Nucleus accumbens (tissue), 56 donors: ENCODE measurements around the gene ZFP57.

Source experiments
- DNase-seq, 56 donors: peaks; one replicate each; lab custom pipeline; 2025; lab: John Stamatoyannopoulos, UW

ZFP57 gene

GRCh38 chr6:29680904-29681303, at the start of gene ZFP57:
ZFP57 (minus strand) TSS chr6:29681152; CDS start chr6:29677003, 4,149 bp downstream.
- no peak for DNase-seq

DNA sequence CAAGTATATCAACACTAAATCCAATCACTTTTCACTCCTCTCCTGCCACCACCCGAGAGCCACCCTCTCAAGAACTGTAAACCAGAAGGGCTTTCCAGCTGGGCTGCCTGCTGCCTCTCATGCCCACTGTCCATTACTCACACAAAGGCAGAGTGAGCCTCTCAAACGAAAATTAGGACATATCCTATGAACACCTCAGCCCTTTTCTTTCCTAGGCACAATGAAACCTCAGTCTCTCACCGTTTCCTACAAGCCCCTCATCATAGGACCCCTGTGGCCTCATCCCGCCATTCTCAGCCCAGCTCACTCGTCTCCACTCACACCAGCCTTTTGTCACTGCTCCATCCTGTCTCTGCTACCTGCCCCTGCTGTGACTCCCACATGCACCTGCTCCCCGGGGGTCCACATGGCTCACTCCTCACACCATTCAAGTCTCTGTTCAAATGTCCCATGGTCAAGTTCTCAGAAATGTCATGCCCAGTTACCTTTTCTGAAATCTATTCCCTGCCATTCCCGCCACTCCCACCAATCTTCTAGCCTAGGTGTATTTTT, 49.7 kb upstream of the ZFP57 start:
- no peak for DNase-seq

GRCh38 chr6:29729774-29730328, 48.9 kb upstream of the ZFP57 start:
- DNase-seq, result no peak

DNA sequence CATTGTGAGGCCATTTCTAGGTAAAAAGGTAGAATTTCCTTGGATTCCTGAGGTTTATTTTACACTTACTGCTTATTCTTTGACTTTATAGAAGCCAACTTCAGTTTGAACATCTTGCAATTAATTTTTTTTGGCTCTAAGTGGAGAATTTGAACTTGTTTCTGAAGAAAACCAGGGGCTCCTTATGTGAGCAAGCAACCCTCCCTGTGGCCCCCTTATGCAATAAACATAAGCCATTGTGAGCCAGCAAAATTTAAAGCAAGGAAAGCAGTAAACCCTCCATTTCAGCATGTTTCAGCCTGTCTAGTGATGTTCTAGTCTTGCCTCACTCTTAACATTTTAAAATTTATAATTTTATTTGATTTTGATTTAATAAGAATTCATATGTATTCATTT, 47.9 kb upstream of the ZFP57 start:
- DNase-seq, result no peak

DNA sequence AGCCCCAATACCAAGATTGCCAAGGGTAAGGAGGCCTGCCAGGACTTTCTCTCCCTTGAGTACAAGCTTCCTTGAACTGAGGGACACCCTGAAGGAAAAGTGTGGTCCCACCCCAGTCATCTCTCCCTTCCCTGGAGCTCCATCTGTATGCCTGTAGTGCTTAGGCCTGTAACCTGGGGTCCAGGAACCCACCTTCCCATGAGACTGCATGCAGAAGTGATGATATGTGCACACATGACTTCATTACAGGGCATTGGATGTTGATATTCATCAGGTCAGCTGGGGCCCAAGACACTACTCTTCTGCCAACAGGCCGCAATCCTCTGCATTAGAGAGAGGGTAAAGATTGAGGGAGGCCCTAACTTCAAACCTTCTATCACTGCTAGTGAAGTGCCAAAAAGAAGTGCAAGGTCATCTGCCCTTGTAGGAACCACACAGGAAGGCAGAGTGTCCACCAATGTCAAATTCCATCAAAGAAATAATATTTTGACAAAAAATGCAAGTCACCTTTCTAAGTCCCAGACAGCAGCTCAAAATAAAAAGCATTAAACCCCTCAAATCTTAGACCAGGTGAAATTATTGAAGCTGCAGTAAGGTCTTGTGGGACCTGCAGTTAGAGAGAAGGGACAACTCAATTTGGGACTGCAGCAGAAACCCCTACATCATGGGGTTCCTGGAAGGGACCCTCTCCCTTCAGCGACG, 47.4 kb upstream of the ZFP57 start:
- DNase-seq, result no peak

GRCh38 chr6:29727637-29728036, 46.7 kb upstream of the ZFP57 start:
- DNase-seq, result no peak

GRCh38 chr6:29726571-29727194, 45.7 kb upstream of the ZFP57 start:
- DNase-seq, result no peak

- DNase-seq, result no peak
Measured at GRCh38 chr6:29726001-29726400, 45.0 kb upstream of the ZFP57 start.

DNA sequence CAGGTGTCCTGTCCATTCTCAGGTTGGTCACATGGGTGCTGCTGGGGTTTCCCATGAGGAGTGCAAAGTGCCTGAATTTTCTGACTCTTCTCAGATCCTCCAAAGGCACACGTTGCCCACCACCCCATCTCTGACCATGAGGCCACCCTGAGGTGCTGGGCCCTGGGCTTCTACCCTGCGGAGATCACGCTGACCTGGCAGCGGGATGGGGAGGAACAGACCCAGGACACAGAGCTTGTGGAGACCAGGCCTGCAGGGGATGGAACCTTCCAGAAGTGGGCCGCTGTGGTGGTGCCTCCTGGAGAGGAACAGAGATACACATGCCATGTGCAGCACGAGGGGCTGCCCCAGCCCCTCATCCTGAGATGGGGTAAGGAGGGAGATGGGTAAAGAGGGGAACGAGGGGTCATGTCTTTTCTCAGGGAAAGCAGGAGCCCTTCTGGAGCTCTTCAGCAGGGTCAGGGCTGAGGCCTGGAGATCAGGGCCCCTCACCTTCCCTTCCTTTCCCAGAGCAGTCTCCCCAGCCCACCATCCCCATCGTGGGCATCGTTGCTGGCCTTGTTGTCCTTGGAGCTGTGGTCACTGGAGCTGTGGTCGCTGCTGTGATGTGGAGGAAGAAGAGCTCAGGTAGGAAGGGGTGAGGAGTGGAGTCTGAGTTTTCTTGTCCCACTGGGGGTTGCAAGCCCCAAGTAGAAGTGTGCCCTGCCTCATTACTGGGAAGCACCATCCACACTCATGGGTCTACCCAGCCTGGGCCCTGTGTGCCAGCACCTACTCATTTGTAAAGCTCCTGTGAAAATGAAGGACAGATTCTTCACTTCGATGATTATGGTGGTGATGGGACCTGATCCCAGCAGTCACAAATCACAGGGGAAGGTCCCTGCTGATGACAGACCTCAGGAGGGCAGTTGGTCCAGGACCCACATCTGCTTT, 44.3 kb upstream of the ZFP57 start:
- no peak for DNase-seq

DNA sequence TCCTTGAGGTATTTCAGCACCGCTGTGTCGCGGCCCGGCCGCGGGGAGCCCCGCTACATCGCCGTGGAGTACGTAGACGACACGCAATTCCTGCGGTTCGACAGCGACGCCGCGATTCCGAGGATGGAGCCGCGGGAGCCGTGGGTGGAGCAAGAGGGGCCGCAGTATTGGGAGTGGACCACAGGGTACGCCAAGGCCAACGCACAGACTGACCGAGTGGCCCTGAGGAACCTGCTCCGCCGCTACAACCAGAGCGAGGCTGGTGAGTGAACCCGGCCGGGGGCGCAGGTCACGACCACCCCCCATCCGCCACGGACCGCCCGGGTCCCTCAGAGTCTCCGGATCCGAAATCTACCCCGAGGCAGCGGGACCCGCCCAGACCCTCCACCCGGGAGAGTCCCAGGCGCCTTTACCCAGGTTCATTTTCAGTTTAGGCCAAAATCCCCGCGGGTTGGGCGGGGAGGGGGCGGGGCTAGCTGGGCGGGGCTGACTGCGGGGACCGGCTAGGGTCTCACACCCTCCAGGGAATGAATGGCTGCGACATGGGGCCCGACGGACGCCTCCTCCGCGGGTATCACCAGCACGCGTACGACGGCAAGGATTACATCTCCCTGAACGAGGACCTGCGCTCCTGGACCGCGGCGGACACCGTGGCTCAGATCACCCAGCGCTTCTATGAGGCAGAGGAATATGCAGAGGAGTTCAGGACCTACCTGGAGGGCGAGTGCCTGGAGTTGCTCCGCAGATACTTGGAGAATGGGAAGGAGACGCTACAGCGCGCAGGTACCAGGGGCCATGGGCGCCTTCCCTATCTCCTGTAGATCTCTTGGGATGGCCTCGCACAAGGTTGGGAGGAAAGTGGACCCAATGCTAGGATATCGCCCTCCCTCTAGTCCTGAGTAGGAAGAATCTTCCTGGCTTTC, 43.0 kb upstream of the ZFP57 start:
- peak in 17 of 56 donors; percentile 6 to 54 (median 24) for DNase-seq

DNA sequence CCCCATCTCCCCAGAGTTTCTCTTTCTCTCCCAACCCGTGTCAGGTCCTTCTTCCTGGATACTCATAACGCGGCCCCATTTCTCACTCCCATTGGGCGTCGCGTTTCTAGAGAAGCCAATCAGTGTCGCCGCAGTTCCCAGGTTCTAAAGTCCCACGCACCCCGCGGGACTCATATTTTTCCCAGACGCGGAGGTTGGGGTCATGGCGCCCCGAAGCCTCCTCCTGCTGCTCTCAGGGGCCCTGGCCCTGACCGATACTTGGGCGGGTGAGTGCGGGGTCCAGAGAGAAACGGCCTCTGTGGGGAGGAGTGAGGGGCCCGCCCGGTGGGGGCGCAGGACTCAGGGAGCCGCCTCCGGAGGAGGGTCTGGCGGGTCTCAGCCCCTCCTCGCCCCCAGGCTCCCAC, 42.3 kb upstream of the ZFP57 start, which contains the start of gene HLA-F:
Gene HLA-F, plus strand, starts transcription at position 173 of the 404 bp plus-strand sequence. Its CDS starts 30 bp downstream, at position 203.
- DNase-seq, result peak in 55 of 56 donors; percentile 26 to 94 (median 69)

GRCh38 chr6:29720863-29721262, 39.9 kb upstream of the ZFP57 start:
- no peak for DNase-seq

DNA sequence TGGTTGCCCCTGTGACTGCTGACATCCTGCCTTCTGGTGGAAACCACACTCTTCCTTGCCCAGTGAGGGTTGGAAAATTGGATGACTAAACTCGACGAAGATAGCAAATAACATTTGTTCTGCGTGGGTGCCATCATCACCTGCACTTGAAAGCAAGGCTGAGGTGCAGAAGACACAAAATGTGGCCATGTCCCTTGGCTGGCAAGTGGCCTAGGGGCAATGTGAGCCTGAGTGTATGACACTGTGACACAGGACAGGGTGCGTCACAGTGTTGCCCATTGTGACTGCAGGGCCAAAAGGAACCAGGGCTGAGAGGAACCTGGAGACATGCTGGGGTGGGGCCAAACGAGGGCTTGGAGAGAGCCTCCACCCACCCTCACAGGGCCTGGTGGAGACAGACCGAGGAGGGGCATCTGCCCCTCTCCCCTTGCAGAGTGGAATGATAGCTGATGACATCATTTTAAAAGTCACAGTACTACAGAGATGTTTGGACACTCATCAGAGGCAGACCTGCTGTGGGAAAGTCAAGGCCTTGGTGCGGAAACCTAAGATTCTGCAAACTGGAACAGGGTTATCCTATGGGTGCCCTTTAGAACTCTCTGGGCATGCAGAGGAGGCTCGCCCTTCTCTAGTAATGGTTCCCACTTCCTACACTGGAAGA, 29.5 kb upstream of the ZFP57 start:
- no peak for DNase-seq

DNA sequence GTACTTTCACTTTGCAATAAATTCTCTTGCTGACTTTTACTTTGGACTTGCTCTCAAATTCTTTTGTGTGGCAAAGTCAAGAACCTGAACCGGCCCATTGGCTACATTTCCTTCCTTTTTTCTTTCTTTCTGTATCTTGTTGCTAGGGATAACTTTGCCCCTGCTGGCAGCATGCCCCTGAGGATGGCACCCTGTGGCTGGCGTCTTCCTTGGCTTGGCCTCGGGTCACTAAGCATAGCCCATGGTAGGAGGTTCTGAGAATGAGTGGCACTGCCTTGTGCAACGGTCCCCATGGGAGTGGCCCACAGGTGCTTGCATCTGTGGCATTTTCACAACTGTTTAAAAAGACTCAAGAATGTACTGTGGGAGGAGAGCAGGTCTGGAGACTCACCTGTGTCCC, 28.2 kb upstream of the ZFP57 start:
- DNase-seq, result no peak

GRCh38 chr6:29708432-29709179, 27.7 kb upstream of the ZFP57 start:
- DNase-seq, result no peak

GRCh38 chr6:29705389-29706231, 24.7 kb upstream of the ZFP57 start:
- DNase-seq, result peak in 27 of 56 donors; percentile 1 to 45 (median 22)

DNA sequence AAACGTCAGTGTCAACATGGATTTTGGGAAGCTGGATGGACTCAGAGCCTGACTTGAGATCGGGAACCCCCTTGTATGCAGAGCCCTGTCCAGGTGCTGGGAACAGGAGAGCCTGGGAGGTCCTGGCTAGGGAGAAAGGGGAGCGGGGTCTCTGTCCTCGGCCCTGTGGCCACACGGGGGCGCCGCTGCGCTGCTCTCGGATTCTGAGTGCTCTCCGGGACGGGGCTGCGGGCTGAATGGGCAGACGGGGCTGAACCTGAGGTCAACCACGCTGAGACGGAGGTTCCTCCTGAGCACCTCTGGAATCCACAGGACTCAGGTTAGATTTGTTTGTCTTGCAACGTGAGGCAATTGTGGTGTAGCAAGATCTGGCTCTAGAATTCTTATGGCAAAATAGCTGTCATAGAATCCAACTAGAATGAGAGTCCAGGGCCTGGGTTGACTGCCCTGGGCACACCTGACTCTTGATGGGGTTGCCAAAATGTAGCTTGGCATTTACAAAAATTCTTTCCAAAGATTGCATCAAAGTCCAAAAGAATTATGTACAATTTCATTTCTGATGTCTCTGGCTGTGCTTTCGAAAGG, 21.7 kb upstream of the ZFP57 start:
- DNase-seq, result peak in 21 of 56 donors; percentile 2 to 69 (median 27)
